HepG2 (cell line): ENCODE data around the gene ZBTB34.

Experiments used
- CTCF ChIP-seq: sonication (generic); formaldehyde crosslinking; IDR thresholded peaks from 2 replicates; pipeline ENCODE4 v1.5.0; 2020; ENCODE audit warnings: mild to moderate bottlenecking, missing genetic modification reagents, moderate library complexity
- DPF2 ChIP-seq: sonication (generic); formaldehyde crosslinking; IDR thresholded peaks from 2 replicates; pipeline ENCODE4 v1.4.0; 2020; ENCODE audit warnings: mild to moderate bottlenecking, low read depth, missing genetic modification reagents, borderline replicate concordance
- HIVEP1 ChIP-seq: sonication (generic); formaldehyde crosslinking; IDR thresholded peaks from 2 replicates; pipeline ENCODE4 v1.4.0; 2020; ENCODE audit warnings: mild to moderate bottlenecking, missing genetic modification reagents
- MIER2 ChIP-seq: IDR thresholded peaks from 2 replicates; pipeline ENCODE4 v1.6.1; 2016; ENCODE audit warnings: missing biosample characterization, missing genetic modification reagents
- MTA3 ChIP-seq: sonication (generic); formaldehyde crosslinking; IDR thresholded peaks from 2 replicates; pipeline ENCODE4 v1.4.0; 2020; ENCODE audit warnings: missing genetic modification reagents
- SIX1 ChIP-seq: sonication (generic); formaldehyde crosslinking; IDR thresholded peaks from 2 replicates; pipeline ENCODE4 v1.4.0; 2020; ENCODE audit warnings: missing genetic modification reagents, borderline replicate concordance
- TARDBP ChIP-seq: sonication (generic); formaldehyde crosslinking; IDR thresholded peaks from 2 replicates; pipeline ENCODE4 v1.8.0; 2022; ENCODE audit warnings: mild to moderate bottlenecking, missing genetic modification reagents
- ZNF274 ChIP-seq: sonication (generic); formaldehyde crosslinking; IDR thresholded peaks from 2 replicates; pipeline ENCODE4 v1.5.1; 2020; ENCODE audit warnings: mild to moderate bottlenecking, missing genetic modification reagents
- ZNF354B ChIP-seq: sonication (generic); formaldehyde crosslinking; IDR thresholded peaks from 2 replicates; pipeline ENCODE4 v1.8.0; 2022; ENCODE audit warnings: mild to moderate bottlenecking, missing genetic modification reagents
- ZNF503 ChIP-seq: sonication (generic); formaldehyde crosslinking; IDR thresholded peaks from 2 replicates; pipeline ENCODE4 v1.4.0; 2020; ENCODE audit warnings: missing genetic modification reagents
- ZNF776 ChIP-seq: sonication (generic); formaldehyde crosslinking; IDR thresholded peaks from 2 replicates; pipeline ENCODE4 v1.4.0; 2020; ENCODE audit warnings: mild to moderate bottlenecking, missing genetic modification reagents

GRCh38 chr9:126886034-126886822, 25.8 kb downstream of the ZBTB34 start:
- no peak for TF ChIP-seq ZNF354B (CRISPR knock-in tag)
- no peak for TF ChIP-seq ZNF274 (CRISPR knock-in tag)
- no peak for TF ChIP-seq MTA3 (CRISPR knock-in tag)
- no peak for TF ChIP-seq TARDBP (CRISPR knock-in tag)
- TF ChIP-seq MIER2 (CRISPR knock-in tag), result no peak
- no peak for TF ChIP-seq CTCF
- TF ChIP-seq ZNF776 (CRISPR knock-in tag), result no peak
- no peak for TF ChIP-seq DPF2
- no peak for TF ChIP-seq ZNF503 (CRISPR knock-in tag)
- TF ChIP-seq SIX1 (CRISPR knock-in tag), result no peak
- TF ChIP-seq HIVEP1, result no peak
